HL-60/S4 treated with phorbol 12-myristate 13-acetate at 8.2 ng/mL for 4 days and 3 days (cell line): ENCODE data around the gene GMCL1.
"Not testable (repeated sequence)": the region's sequence is repeated elsewhere in the genome, so short reads cannot be mapped to it uniquely, and the experiment has no call there.

ENCODE experiments used
- in situ Hi-C: fragments of 300-500 bp; cut with MboI; formaldehyde crosslinking; loops from 2 replicates; pipeline ENCODE4 v1.15.0; 2022; ENCODE audit warnings: low sequenced_read_pairs

The GMCL1 gene

GRCh38 chr2:69847068-69847828, 17.8 kb downstream of the GMCL1 start:
- in situ Hi-C loops = no loop called here

- in situ Hi-C loops = no loop called here
These were observed 18.8 kb downstream of the GMCL1 start for GRCh38 chr2:69848186-69848790.

GRCh38 chr2:69858261-69858660, 28.8 kb downstream of the GMCL1 start:
- in situ Hi-C loops = no loop called here

- in situ Hi-C loops = no loop called here
These were observed 33.8 kb downstream of the GMCL1 start for GRCh38 chr2:69863298-69863697.

GRCh38 chr2:69888451-69888850, 59.0 kb downstream of the GMCL1 start:
- in situ Hi-C loops = no loop called here

- in situ Hi-C loops = no loop called here
These were observed 59.8 kb downstream of the GMCL1 start for GRCh38 chr2:69889302-69889701.

GRCh38 chr2:69890881-69891280, 61.4 kb downstream of the GMCL1 start:
- in situ Hi-C loops = no loop called here

GRCh38 chr2:69892838-69893424, 63.5 kb downstream of the GMCL1 start:
- in situ Hi-C loops = not testable (repeated sequence)

GRCh38 chr2:69893684-69894551, 64.5 kb downstream of the GMCL1 start, which contains the start of gene SNRNP27:
SNRNP27 (plus strand) TSS chr2:69893956; CDS start chr2:69893985, 29 bp downstream.
- in situ Hi-C loops = no loop called here

- in situ Hi-C loops = not testable (repeated sequence)
These were observed 65.3 kb downstream of the GMCL1 start for GRCh38 chr2:69894737-69895136.

- in situ Hi-C loops = no loop called here
These were observed 72.9 kb downstream of the GMCL1 start for GRCh38 chr2:69902213-69902922.

- in situ Hi-C loops = no loop called here
These were observed 77.8 kb downstream of the GMCL1 start for GRCh38 chr2:69907216-69907615.

GRCh38 chr2:69911985-69912563, 82.6 kb downstream of the GMCL1 start:
- in situ Hi-C loops = no loop called here

- in situ Hi-C loops = no loop called here
These were observed 84.9 kb downstream of the GMCL1 start for GRCh38 chr2:69914164-69914949.

- in situ Hi-C loops = no loop called here
These were observed 85.8 kb downstream of the GMCL1 start, which contains the start of gene MXD1 for GRCh38 chr2:69914950-69915945. MXD1 (plus strand) TSS chr2:69915109; CDS start chr2:69915331, 222 bp downstream.

- in situ Hi-C loops = no loop called here
These were observed 86.6 kb downstream of the GMCL1 start for GRCh38 chr2:69916106-69916505.

- in situ Hi-C loops = no loop called here
These were observed 88.4 kb downstream of the GMCL1 start for GRCh38 chr2:69917852-69918251.

- in situ Hi-C loops = no loop called here
These were observed 88.9 kb downstream of the GMCL1 start for GRCh38 chr2:69918401-69918800.
